Left lung (tissue), 10 donors: ENCODE results near the gene CATSPERB. TPM values are rescaled to one million over a fixed set of nuclear protein-coding genes. Genes with fewer than 3 reads are reported as not detected.
"Not testable (repeated sequence)": the region's sequence is repeated elsewhere in the genome, so short reads cannot be mapped to it uniquely, and the experiment has no call there.

Source experiments
- ATAC-seq: fragments of 200-7000 bp; cut with Tn5 transposase; one replicate; pipeline ENCODE4 v1.9.1; 2020; ENCODE audit warnings: moderate library complexity
- DNase-seq, 4 donors: peaks; one replicate each; pipeline ENCODE4 v3.0.0-alpha.2; 2013 to 2020
- H3K27ac ChIP-seq, 2 donors: fragments of 200-600 bp; sonication (generic) in 1 of 2; one replicate each; pipeline versions ENCODE4 v1.5.0 to v1.8.0; 2020 to 2021
- H3K27me3 ChIP-seq, 2 donors: fragments of 200-600 bp; sonication (generic) in 1 of 2; one replicate each; pipeline versions ENCODE4 v1.5.0 to v1.8.0; 2020 to 2021
- H3K36me3 ChIP-seq, 2 donors: fragments of 200-600 bp; sonication (generic) in 1 of 2; one replicate each; pipeline versions ENCODE4 v1.5.0 to v1.8.0; 2020 to 2021
- H3K4me1 ChIP-seq, 2 donors: fragments of 200-600 bp; one replicate each; pipeline ENCODE4 v1.8.0; 2021
- H3K4me3 ChIP-seq, 2 donors: fragments of 200-600 bp; sonication (generic) in 1 of 2; one replicate each; pipeline versions ENCODE4 v1.5.0 to v1.8.0; 2020 to 2021; ENCODE audit warnings: mild to moderate bottlenecking in 1 of 2
- H3K9me3 ChIP-seq, 2 donors: fragments of 200-600 bp; sonication (generic) in 1 of 2; one replicate each; pipeline versions ENCODE4 v1.5.0 to v1.8.0; 2020 to 2021
- CTCF ChIP-seq, 2 donors: fragments of 200-600 bp; sonication (generic) in 1 of 2; IDR thresholded peaks; one replicate each; pipeline versions ENCODE4 v1.5.0 to v1.8.0; 2021; ENCODE audit warnings: antibody characterized with exemption in 2 of 2
- intact Hi-C, 2 donors: fragments of 100-400 bp; cut with DNase I; formaldehyde crosslinking; loops; one replicate each; pipeline versions ENCODE4 v1.11.2 to v1.14.2; 2022
- polyA plus RNA-seq, 6 donors: library from polyadenylated mRNA; unstranded; fragments of 120-200 nt; gene quantifications; one replicate each; pipeline ENCODE4 v1.2.1, GENCODE V29; 2013; ENCODE audit not compliant: insufficient read length in 6 of 6
- total RNA-seq, 2 donors: library from RNA; stranded (reverse); fragmentation: NEBNext Ultra II Directional; extraction: Animal tissue kit (Norgen Biotek cat#: 25700); gene quantifications; one replicate each; pipeline ENCODE4 v1.2.1, GENCODE V29; 2021
- donor health status: DM: no; HTN: yes; CAD: no.
- donor health status: DM: no; HTN: no; CAD: no.

Gene CATSPERB
- total and polyA plus RNA-seq, 8 donors, result 0.83 to 3.6 (median 1.6) TPM

GRCh38 chr14:91607322-91608047 is 124.4 kb downstream of the CATSPERB start:
- ATAC-seq (no peak), DNase-seq (no peak)
- no peak overlapping the region for H3K27ac ChIP-seq
- no peaks in the 10 kb centered on the region for H3K9me3 ChIP-seq
- no peaks in the 10 kb centered on the region for H3K36me3 ChIP-seq
- no peak for TF ChIP-seq CTCF (IDR thresholded peaks at IDR 0.05)
- intact Hi-C loops, result no loop called here
- H3K4me1 ChIP-seq, result no peaks in the 10 kb centered on the region
- H3K4me3 ChIP-seq, result no peak overlapping the region
- H3K27me3 ChIP-seq, result no peaks in the 10 kb centered on the region

DNA sequence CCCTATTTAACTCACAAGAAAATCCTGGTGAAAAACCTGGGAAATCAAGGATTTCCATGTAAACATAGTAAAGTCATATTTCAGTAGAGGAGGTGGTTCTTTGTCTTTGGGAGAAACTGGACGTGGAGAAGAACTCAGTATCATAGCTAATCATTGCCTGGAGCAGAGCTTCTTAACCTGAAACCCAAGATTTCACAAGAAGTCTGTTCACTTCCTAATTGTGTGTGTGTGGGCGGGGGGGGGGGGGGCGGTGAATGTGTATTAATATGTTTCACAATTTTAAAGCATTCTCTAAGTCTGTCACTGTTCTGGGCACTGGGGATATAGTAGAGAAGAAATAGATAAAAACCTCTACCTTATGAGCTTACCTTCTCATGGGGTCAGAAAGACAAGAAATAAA is 125.0 kb downstream of the CATSPERB start:
- ATAC-seq, result no peak
- intact Hi-C loops, result no loop called here

GRCh38 chr14:91604611-91605010 is 127.3 kb downstream of the CATSPERB start:
- intact Hi-C loops, H3K9me3 ChIP-seq, H3K4me1 ChIP-seq, H3K27me3 ChIP-seq, DNase-seq, H3K4me3 ChIP-seq, H3K36me3 ChIP-seq, H3K27ac ChIP-seq, ATAC-seq: not testable (repeated sequence)

More for the DNA sequence above, 125.0 kb downstream of the CATSPERB start:
- H3K4me3 ChIP-seq, result no peak overlapping the region
- no peaks in the 10 kb centered on the region for H3K27me3 ChIP-seq
- no peak for DNase-seq
- no peaks in the 10 kb centered on the region for H3K36me3 ChIP-seq
- H3K4me1 ChIP-seq, result no peaks in the 10 kb centered on the region
- H3K9me3 ChIP-seq, result no peaks in the 10 kb centered on the region
- TF ChIP-seq CTCF (IDR thresholded peaks at IDR 0.05), result no peak
- no peak overlapping the region for H3K27ac ChIP-seq

GRCh38 chr14:91599994-91600393 is 131.9 kb downstream of the CATSPERB start:
- TF ChIP-seq CTCF (IDR thresholded peaks at IDR 0.05), result no peak
- Histone ChIP-seq H3K27ac (no peak overlapping the region), H3K36me3 (no peaks in the 10 kb centered on the region), H3K4me3 (no peak overlapping the region), H3K9me3 (peaks cover 0 to 18% of the 10 kb centered on the region in 2 donors), H3K27me3 (no peaks in the 10 kb centered on the region), H3K4me1 (no peaks in the 10 kb centered on the region)
- ATAC-seq (no peak), DNase-seq (peak in 2 of 4 donors; percentile 54 to 76)
- intact Hi-C loops, result no loop called here

- Histone ChIP-seq H3K4me3 (no peak overlapping the region), H3K4me1 (no peaks in the 10 kb centered on the region), H3K27ac (no peak overlapping the region), H3K9me3 (peaks cover 0 to 22% of the 10 kb centered on the region in 2 donors), H3K36me3 (no peaks in the 10 kb centered on the region), H3K27me3 (no peaks in the 10 kb centered on the region)
- ATAC-seq, result no peak
- no peak for DNase-seq
- no peak for TF ChIP-seq CTCF (IDR thresholded peaks at IDR 0.05)
- intact Hi-C loops, result no loop called here
Measured at GRCh38 chr14:91595736-91596135, 136.2 kb downstream of the CATSPERB start.

DNA sequence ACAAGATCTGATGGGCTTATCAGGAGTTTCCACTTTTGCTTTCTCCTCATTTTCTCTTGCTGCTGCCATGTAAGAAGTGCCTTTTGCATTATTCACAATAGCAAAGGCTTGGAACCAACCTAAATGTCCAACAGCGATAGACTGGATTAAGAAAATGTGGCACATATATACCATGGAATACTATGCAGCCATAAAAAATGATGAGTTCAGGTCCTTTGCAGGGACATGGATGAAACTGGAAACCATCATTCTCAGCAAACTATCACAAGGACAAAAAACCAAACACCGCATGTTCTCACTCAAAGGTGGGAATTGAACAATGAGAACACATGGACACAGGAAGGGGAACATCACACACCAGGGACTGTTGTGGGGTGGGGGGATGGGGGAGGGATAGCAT is 137.9 kb downstream of the CATSPERB start:
- H3K4me1 ChIP-seq, result not testable (repeated sequence)

More for the DNA sequence above, 137.9 kb downstream of the CATSPERB start:
- H3K27ac ChIP-seq, intact Hi-C loops, H3K36me3 ChIP-seq, H3K27me3 ChIP-seq, ATAC-seq, DNase-seq, H3K4me3 ChIP-seq: not testable (repeated sequence)
- peaks cover 0 to 22% of the 10 kb centered on the region in 2 donors for H3K9me3 ChIP-seq
